ENCODE measurements around the gene ITM2B.

- no peak for TF ChIP-seq CTCF (conservative IDR thresholded peaks at IDR 0.05; ENCODE audit: low read depth, low read length)
- TF ChIP-seq EZH2 (IDR thresholded peaks at IDR 0.05; ENCODE audit: low read length, unreplicated experiment): no peak
- TF ChIP-seq EZH2phosphoT487 (IDR thresholded peaks at IDR 0.05; ENCODE audit: borderline replicate concordance, low read length): no peak
Measured at GRCh38 chr13:48194379-48194754, 38.6 kb upstream of the ITM2B start.
